GM18951 (cell line): ENCODE measurements around the gene DDX51.
A peak's percentile ranks its signal among the peaks of the same experiment; 100 is the strongest.

ENCODE experiments used
- POLR2A ChIP-seq: IDR thresholded peaks from 4 replicates; pipeline ENCODE4 v1.6.1; 2011; ENCODE audit warnings: mild to moderate bottlenecking; ENCODE audit not compliant: insufficient read length, insufficient read depth; ENCODE audit errors: extremely low read depth
- in situ Hi-C: fragments of 300-500 bp; cut with MboI; formaldehyde crosslinking; loops from one replicate; pipeline ENCODE4 v1.12.0; 2022; ENCODE audit warnings: low sequenced_read_pairs, mixed read lengths, inconsistent platforms; ENCODE audit not compliant: unreplicated experiment

DDX51 gene, protein sequence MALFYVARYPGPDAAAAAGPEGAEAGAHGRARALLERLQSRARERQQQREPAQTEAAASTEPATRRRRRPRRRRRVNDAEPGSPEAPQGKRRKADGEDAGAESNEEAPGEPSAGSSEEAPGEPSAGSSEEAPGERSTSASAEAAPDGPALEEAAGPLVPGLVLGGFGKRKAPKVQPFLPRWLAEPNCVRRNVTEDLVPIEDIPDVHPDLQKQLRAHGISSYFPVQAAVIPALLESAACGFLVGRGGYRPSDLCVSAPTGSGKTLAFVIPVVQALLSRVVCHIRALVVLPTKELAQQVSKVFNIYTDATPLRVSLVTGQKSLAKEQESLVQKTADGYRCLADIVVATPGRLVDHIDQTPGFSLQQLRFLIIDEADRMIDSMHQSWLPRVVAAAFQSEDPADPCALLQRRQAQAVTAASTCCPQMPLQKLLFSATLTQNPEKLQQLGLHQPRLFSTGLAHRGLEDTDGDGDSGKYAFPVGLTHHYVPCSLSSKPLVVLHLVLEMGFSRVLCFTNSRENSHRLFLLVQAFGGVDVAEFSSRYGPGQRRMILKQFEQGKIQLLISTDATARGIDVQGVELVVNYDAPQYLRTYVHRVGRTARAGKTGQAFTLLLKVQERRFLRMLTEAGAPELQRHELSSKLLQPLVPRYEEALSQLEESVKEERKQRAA

DNA sequence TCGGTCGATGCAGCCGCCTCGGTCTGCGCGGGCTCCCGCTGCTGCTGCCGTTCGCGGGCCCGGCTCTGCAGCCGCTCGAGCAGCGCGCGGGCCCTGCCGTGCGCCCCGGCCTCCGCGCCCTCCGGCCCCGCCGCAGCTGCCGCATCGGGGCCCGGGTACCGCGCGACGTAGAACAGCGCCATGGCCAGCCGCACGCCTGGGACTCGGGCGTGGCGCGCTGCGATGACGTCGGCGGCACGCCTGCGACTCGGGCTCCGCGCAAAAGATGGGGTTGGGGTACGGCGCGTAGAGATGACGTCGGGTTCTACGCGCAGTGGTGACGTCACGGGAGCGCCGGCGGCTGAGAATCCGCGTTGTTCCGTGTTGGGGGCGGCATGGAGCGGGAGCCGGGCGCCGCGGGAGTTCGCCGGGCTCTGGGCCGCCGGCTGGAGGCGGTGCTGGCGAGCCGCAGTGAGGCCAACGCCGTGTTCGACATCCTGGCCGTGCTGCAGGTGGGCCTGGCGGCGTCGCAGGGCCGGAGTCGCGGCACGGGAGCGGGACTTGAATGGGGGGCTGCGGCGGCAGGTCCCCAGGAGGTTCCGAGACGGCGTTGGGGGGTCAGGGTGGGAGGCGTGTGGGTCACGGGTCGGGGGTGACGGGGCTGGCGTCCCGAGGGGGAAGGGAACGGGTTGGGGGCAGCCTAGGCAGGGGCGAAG is at the start of gene DDX51, which contains the start of gene NOC4L:
DDX51 (minus strand) TSS at position 205 of the 695 bp plus-strand sequence; CDS start at position 182, 23 bp downstream.
NOC4L (plus strand) TSS at position 343 of the 695 bp plus-strand sequence; CDS start at position 375, 32 bp downstream.
- in situ Hi-C loops: no loop called here
- TF ChIP-seq POLR2A: peak; percentile 90

DNA sequence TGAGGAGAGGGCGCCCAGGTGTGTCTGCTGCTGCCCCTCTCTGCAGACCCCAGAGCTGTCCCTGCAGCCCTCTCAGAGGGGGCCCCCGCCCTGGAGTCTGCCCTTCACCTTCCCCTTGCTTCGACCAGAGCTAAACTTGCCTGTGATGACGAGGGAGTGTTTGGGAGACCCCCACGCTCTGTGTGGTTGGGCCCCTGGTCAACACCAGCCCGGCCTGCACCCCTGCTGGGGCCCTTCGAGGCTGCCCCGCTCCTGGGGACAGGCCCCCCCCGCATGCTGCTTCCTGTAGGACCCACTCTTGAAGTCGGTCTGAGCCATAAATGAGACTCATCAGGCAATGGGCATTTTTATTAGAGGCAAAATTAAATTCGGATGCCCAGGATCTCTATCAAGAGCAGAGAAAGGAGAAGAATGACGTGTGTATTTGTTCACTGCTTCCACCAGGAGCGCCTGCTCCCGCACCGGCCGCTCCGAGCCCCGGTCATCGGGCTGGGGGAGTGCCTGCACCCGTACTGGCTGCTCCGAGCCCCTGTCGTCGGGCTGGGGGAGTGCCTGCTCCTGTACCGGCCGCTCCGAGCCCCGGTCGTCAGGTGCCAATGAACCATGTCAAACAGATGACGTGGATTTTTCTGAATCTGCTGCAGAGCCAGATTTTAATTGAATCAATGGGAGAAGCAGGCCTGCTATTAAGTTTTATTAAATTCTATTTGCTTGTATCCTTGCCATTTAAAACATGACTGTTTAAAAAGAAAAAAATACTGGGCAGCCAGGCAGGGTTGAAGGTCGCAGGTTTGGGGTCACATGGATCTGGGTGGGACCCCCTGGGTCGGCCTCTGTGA is 47.8 kb upstream of the DDX51 start:
- in situ Hi-C loops: no loop called here

DNA sequence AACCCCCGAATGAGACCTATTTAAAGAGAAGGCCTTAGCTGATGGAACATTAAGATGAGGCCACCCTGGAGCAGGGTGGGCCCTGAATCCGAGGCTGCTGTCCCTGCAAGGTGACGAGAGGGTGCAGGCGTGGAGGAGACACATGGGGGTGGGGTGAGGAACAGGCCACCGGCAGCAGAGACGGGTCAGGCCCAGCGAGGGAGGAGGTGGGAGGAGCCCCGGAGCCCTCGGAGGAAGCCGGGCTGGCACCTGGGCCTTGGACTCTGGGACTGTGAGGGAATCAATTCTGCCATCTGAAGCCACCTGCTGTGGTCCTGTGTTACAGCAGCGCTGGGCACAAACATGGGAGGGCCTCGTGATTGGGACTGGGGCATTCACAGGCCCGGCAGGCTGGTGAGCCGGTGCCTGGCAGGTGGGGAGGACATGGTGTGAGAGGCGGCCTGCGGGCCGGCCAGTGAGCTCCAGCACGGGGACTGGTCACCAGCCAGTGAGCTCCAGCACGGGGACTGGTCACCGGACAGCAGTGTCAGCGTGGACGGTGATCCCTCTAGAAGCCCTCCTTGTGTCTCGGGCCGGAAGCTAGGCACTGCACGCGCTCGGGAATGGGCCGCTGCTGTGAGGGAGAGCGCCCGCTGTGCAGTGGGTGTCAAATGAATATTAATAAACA is 46.8 kb upstream of the DDX51 start:
- in situ Hi-C loops: no loop called here
- TF ChIP-seq POLR2A: no peak

More for the DNA sequence above, 47.8 kb upstream of the DDX51 start:
- no peak for TF ChIP-seq POLR2A

DNA sequence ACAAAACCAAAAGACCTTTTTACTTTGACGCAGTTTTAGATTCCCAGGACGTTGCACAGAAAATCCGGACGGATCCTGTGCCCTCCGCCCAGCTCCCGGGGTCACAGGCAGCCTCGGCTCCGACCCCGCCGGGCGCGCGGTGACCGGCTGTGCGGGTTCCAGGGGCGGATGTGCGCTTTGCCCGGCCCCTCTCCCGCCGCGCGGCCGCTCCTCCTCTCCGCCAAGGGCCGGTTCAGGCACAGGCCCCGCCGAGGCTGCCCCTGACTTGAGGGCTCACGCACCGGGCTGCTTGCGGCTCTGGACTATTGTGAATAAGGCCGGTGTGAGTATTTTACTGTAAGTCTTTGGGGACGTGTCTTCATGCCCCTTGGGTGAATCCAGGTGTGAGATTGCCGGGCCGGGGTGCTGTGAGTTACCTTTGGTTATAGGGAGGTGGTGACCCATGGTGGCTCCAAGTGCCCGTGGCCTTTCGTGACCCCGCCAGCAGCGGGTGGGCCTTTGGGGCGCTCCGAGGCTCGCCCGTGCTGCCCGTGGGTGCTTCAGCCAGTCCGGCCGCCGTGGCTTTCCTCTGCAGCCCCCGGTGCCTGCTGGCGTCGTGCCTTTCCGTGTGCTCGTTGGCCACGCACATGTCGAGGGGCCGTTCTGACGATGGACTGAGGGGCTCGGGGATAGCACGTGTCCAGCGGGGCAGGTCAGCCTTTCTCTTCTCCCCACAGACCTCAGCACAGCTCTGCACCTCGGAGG is 46.1 kb upstream of the DDX51 start:
- TF ChIP-seq POLR2A: no peak
- in situ Hi-C loops: no loop called here

DNA sequence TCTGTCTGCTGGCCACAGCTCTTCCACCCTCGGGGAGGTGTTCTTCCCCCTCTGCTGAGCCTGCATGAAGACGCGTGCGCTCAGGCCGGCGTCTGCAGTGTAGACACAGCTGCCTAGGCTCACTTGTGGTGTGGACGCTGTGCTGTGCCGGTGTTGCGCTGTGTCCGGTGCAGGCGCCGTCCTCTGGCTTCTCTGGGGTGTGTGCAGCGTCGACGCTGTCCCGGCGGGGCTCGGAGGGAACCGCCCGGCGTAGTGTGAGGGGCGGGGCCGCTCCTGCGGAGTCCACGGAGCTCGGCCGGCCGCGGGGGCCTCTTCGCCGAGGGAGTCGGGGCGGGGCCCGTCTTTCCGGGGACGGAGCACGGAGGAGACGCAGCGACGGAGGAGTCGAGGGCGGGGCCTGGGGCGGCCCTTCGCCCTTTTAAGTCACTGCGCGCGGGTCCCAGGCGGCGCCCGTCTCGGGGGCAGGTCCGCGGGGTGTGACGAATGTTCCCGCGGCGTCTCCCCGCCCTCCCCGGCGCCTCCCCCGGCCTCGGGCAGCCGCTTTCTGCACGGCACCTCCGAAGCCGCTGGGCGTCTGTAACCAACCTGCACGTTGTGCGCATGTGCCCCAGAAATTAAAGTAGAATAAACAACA is 45.4 kb upstream of the DDX51 start:
- in situ Hi-C loops: no loop called here
- peak; percentile 47 for TF ChIP-seq POLR2A

DNA sequence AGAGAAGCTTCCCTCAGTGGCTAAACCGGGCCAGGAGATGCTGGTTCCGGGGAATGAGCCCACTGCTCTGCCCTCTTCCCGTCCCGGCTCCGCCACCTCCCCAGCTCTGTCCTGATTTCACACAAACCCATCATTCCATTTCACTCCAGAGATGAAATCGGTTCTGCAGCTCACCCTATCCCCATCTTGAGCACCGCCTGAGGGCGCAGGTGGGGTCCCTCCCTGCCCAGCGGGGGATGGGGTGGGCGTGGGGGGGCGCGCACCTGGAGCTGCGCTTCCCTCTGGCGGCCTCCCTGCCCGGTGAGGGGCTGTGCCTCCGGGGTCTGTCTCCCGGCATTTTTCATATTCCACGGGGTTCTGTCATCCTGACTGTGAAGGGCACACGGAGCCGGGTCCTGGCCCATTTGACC is 44.8 kb upstream of the DDX51 start:
- in situ Hi-C loops: no loop called here
- TF ChIP-seq POLR2A: no peak

DNA sequence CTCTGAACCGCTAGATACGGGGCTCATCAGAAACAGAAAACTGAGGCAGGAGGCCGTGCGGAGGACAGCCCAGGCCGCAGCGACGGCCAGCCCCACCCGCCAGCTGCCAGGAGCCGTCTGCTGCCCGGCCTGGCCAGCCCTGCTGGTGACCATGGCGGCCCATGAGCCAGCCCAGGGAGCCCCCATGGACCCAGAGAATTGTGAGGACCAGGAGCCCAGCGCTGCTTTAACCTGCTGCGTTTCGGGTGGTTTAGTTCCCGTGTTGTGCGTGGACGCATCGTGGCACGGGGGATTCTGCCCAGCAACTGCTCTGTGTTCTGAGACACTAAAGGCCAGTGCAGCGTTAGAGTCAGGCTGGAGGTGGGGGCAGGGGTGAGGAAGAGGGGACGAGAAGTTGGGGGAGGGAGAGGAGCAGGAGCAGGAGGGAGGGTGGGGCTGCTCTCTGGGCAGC is 44.4 kb upstream of the DDX51 start:
- in situ Hi-C loops: no loop called here
- no peak for TF ChIP-seq POLR2A

DNA sequence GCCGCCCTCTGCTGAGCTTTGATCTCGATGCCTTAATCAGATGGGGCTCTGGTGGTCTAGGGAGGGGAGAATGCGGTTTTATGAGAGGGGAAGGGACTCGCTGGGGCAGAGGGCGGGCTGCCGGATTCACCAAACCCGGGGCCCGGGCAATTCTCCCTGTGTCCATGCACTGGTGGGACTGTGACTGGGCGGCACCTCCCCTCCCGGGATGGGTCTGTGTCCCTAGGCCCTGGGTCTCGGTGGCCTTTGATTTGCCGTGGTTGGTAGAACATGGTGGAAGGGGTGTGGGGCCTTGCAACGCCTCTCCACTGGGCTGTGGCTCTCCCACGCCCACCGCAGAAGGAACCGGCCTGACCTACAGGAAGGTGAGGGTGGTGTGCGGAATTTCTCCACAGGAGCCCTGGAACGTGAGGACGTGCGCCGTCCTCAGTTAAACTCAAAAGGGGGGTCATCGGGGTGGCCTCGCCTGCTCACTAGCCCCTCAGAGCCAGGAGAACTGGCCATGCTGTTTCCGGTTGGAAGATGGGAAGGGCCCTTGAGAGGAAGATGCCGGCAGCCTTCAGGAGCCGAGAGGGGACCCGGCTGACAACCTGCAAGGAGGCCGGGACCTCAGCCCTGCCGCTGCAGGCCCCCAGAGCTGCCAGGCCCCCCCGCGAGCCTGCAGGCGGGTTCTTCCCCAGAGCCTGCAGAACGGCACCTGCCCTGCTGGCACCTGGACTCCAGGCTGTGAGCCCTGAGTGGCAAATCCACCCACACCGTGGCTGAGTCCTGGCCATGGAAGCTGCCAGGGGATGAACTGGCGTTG is 43.7 kb upstream of the DDX51 start:
- in situ Hi-C loops: no loop called here
- TF ChIP-seq POLR2A: no peak

DNA sequence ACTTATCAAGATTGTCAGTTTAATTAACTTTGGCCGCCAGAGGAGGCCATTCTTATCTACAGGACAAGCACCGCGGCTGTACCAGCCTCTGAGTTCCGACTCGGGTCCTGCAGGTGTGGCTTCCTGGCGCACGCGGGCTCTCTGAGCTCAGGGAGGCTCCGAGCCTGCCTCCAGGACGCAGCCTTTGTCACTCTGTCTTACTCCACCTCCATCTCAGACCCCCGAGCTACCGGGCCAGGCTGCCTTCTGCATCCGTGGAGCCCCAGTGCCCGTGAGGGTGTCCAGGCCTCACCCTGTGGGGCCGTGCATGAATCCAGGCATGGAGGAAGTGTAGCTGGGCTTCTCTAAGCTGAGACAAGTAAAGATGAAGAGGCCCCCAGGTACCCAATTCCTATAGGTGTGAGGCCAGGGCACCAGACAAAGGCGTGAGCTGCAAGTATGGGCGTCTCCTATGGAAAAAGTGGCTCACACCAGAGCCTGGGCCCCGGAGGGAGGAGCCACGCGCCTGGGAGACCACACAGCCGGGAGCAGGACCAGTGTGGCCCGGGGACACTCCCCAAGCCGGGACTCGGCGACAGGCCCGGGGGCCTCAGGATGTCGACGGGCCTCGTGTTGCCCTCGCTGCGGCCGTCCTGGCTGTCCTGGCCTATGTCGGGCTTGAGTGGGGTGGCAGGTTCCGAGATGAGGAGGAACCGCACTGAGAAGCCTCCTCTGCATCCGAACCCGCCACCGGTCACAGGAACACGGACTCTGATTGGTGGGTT is 42.9 kb upstream of the DDX51 start:
- in situ Hi-C loops: no loop called here
- TF ChIP-seq POLR2A: no peak
